Stimulated activated CD4-positive, alpha-beta T cell treated with anti-CD3 and anti-CD28 coated beads, TNF-alpha, amount 100 ng/mL, for 4 hours (primary cell): Measurements from ENCODE around the gene ZNF322.
A peak's percentile ranks its signal among the peaks of the same experiment; 100 is the strongest.

ENCODE experiments used
- DNase-seq, 3 experiments: peaks; one replicate each; pipeline ENCODE4 v3.0.0-alpha.2; 2020; ENCODE audit warnings: low read depth in 3 of 3

ZNF322 gene

DNA sequence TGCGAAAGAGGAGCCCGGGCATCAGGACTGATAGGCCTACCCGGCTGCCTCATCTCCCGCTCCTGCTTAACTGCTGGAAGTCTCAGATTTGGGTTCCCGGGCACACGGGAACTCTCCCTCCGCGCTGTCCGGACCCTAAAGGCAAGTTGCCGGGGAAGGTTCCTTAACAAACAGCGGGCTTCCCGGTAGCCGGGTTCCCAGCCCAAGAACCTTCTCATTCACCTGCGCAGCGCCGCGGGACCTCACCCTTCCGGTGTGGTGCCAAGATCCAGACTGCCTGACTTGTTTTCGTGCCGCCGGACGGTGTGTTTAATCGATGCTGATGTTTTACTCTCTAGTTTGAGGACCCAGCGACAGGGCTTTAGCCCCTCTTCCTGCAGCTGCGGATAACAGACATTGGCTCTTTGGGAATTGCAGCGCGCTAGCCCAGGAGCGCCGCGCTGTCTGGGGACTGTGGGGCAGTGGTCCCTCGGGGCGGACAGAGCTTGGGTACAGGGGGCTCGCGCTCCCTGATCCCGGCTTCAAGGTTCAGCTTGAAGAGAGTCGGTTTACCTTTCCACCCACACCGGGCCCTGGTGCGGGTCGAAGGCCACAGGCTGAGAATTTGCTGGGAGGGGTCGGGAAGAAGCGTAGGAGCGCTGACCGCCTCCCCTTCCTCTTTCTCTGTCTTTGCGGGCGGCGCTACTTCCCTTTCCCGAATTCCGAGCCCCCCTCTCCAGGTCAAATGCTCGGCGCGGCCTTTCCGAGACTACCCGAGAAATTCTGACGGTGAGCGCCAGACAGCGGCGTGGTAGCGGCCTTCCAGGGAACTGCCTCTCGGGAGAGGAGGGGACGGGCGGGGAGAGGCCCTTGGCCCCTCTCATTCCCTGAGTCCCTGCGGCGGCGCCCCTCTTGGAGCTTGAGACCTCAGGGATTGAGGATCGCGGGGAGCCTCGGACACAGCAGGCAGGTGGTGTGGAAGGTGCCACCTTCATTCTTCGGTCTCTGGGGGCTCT, 45.6 kb downstream of the ZNF322 start:
- no peak for DNase-seq

DNA sequence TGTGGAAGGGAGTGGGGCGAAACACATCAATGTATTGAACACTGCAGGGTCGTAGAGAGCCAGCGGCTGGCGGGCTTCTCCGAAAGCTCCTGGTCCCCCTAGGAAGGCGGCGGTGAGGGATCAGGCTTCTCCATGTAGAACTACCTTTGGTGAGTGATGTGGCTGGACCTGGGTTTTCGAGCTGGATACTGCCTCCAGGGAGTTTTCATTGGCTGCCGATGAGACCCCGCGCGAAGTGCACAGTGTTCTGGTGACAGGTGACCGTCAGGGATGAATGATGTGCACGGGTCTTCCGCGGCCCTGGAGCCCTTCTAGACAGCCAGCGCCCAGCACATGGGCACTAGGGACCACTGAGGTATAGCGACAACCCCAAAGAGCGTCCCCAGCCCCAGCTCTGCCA, 46.3 kb downstream of the ZNF322 start:
- no peak for DNase-seq

DNA sequence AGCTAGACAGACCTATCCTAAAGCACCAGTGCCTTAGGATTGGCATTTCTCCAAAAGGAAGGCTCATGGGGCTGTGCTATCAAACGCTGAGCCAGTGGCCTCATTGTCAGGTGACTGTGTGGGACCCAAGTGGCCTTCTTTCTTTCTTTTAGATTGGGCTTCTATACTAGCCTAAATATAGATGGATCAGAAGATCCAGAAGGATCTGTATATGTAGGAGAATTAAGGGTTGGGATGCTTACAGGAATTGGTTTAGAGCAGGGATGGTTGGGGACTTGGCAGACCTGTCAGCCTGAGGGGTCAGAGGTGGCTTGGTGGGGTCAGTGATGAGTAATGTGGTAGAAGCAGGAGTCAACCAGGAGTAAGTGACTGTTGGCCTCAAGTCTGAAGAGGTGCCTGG, 47.9 kb downstream of the ZNF322 start:
- no peak for DNase-seq

DNA sequence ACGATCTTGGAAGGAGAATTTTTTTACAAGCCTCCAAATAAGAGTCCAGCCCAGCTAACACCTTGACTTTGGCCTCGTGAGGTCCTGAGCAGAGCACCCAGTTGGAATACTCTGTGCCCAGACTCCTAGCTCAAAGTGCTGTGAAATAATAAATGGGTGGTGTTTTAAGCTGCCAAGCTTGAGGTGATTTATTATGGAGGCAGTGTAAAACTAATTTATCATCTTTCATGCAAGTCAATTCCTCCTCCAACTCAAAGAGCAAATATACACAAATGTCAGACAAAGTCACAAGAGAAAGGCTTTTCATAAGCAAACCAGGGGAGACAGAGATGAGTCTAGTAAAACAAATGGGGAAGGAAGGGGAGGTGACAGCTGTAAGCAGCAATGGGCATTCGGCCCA, 50.1 kb downstream of the ZNF322 start:
- DNase-seq: no peak

DNA sequence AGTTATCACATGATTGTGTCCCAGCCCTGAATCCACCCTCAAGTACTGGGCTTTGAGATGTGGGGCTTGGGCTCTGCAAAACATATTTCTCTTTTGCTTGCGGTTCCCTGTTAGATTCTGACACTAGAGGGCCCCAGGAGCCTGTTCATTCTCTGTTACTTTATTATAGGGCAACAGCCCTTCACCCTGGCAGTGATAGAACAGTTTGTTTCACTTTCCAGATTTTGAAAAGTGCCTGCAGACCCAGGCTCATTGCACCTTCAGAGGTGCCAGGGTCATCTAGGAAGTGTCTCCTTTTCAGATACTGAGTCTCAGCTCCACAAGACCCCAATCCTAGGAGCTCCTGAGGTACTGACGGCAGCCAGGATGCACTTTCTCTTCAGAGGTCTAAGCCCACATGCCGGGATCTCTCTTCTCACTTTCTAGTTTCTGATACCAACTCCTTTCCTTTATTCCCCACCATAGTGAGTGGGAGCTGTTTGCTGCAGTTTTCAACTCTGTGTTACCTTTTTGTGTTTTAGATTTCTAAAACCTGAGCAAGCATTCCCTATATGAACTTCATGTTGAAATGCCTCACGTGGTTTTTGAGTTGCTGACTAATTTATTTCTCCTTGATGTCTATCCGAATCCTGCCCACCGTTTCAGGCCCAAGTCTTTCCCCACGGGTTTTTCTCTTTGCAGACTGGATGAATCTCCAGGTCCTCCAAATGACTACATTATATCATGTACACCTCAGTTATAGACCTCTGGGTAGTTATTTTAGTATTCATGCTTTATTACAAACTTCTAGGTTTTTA, 51.9 kb downstream of the ZNF322 start:
- DNase-seq: peak in 1 of 3 experiments; percentile 39

DNA sequence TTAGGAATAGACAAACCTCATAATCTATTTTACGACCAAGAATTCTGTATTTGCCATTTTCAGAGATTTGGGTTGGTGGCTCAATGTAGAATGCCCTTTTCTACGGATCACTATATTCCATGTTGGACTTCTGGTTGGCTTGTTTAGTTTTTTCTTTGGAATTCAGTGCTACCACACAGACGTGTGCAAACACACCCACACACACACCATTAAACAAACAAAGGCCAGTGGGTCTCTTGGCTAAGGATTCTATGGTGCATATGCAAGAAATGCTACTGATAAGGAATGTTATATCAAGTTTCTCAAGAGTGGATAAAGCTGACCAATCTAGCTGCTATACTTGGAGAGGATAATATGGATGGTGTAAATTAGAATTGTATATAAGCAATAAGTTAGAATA, 54.7 kb downstream of the ZNF322 start:
- no peak for DNase-seq

DNA sequence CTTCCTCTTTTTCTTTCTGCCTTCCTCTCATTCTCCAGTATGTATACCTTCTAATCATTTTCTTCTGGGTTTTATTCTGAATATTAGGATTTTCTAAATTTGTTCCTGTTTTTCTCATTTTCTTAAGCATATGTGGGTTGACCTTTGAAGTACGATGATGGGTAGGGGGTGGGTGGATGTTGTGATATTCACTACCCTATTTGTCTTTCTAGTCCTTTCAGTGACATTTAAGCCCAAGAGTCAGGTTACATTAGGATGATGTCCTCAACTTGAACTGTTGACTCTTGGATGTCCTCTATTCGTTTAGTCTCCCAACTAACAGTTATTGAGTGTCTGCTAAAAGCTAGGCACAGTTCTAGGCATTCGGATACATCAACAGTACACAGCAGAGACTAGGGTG, 55.5 kb downstream of the ZNF322 start:
- no peak for DNase-seq

DNA sequence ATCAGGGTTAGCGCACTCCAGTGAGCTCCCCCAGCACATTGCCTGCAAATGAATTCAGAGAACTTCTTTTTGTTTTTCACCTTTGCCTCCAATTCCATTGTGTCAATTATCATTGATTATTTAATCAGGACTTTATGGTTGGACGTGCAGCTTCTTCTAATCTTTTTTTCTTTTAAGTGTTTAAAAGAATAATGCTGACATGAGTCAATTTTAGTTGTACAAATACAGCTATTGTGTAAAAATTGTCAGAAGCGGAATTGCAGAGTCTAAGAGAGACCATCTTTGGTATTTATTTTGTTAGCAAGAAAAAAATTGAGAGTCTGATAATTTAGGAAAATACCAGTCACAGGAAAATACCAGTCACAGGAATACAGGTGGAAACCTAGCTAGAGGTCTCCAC, 57.3 kb downstream of the ZNF322 start:
- no peak for DNase-seq

DNA sequence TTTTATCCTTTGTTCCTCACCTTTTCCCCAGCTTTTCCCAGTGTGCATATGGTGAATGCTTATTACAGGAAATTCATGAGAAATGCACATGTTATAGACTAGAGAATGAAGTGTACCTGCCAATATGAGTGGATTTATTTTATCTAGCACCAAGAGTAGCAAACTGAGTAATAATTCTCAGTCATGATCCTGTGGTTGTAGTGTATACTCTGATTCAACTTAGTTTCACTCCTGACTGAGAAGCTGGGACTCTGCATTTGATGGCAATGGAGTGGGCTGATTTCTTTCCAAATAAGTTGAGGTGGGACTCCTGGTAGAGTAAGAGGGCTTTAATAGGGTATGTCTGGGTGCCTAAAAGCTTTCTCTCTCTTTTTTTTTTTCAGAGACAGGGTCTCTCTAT, 58.8 kb downstream of the ZNF322 start:
- DNase-seq: no peak

DNA sequence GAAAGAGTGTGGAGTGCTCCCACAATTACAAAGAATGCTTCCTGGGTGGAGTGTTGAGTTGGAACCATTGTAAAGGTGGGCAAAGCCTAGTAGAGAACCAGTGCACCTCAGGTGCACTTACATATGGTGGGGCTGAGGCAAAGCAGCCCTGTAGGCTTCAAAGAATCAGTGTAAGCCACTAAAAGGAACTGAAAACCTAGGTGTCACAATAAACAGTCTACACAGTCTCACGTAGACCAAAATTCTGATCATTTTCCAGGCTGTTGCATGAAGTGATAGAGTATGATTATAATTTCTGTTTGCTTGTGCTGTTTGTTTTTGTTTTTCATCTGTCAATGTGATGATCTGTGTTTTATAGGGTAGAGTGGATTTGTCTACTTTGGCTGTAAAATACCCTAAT, 60.0 kb downstream of the ZNF322 start:
- DNase-seq: no peak

DNA sequence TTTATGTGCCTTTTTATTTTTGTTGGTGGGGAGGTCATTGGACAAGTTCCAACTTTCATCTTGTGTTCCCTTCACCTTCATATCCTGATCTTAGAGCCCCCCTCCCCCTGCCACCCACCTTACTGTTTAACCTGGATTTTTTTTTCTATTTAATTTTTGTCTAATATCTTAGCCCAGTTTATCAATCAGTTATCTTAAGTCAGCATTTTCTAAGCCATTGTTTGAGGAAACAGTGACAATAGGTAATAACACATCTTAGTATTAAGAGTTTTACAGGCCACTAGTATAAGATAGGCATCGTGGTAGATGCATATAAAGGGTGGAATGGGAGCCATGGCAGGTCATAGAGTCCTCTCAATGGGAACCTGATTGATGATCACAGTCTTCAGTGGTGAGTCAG, 60.4 kb downstream of the ZNF322 start:
- no peak for DNase-seq

DNA sequence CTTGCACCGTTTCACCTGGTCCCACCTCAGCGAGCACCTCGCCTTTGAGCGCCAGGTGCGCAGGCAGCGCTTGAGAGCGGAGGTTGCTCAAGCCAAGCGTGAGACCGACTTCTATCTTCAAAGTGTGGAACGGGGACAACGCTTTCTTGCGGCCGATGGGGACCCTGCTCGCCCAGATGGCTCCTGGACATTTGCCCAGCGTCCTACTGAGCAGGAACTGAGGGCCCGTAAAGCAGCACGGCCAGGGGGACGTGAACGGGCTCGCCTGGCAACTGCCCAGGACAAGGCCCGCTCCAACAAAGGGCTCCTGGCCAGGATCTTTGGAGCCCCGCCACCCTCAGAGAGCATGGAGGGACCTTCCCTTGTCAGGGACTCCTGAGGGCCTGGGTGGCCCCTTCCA, 61.3 kb downstream of the ZNF322 start:
- no peak for DNase-seq

DNA sequence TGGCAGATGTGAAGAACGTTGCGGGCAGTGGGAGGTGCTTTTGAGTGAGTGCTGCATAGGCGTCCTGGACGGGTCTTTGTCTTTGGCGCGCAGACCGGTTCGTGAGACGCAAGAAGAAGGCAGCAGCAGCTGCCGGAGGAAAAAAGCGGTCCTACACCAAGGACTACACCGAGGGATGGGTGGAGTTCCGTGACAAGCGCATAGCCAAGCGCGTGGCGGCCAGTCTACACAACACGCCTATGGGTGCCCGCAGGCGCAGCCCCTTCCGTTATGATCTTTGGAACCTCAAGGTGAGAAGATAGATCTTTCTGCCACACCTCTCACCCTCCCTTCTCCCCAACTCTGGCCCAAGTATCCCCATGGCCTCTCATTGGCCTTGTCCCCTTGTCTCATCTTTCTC, 61.7 kb downstream of the ZNF322 start:
- no peak for DNase-seq

DNA sequence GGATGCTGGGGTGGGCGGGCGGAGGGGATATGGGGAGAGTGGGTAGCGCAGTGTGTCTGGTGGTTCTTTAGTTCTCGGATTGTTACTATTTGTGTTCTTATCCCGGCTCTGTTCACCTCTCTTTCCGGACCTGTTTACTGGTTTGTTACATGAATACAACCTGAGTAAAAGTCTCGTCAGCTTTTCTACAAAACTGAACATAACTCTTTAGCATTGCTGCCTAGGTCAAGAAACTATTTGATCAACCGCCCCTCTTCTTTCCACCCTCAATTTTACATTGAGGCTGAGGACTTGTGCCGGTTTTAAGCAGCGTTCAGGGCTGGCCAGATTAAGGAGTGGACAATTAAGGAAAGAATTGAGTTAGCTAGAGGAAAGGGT, 62.2 kb downstream of the ZNF322 start:
- no peak for DNase-seq

DNA sequence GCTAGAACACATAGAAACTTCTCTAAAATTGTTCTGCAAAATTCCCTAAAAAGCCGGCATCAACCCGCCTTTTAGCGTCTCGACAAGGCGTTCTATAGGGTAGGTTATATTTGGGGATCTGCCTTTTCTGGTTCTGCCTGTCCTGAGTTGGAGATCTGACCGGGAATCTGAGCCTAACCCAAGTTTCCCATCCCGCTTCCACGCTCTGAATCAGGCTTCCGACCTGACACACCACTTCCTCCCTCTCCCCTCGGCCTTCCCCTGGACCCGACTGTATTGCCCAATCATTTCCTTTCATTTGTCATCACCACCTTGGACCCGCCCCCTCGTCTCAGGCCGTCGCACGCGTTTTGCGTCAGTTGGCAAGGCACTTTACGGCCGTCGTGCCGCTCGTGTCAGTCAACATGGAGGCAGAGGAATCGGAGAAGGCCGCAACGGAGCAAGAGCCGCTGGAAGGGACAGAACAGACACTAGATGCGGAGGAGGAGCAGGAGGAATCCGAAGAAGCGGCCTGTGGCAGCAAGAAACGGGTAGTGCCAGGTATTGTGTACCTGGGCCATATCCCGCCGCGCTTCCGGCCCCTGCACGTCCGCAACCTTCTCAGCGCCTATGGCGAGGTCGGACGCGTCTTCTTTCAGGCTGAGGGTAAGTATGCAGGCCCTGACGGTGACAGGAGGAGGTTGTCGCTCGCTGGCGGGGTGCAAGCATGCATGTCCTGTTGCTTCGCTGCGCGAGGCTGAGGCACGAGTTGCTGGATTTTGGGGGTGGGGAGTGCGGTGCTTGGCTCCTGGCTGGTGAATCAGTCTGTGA, 62.8 kb downstream of the ZNF322 start, which contains the start of gene ABT1:
Gene ABT1 (plus strand): TSS at position 375 of the 810 bp plus-strand sequence. CDS start 30 bp downstream, at position 405.
- DNase-seq: peak; percentile 95 to 97 (median 96)

DNA sequence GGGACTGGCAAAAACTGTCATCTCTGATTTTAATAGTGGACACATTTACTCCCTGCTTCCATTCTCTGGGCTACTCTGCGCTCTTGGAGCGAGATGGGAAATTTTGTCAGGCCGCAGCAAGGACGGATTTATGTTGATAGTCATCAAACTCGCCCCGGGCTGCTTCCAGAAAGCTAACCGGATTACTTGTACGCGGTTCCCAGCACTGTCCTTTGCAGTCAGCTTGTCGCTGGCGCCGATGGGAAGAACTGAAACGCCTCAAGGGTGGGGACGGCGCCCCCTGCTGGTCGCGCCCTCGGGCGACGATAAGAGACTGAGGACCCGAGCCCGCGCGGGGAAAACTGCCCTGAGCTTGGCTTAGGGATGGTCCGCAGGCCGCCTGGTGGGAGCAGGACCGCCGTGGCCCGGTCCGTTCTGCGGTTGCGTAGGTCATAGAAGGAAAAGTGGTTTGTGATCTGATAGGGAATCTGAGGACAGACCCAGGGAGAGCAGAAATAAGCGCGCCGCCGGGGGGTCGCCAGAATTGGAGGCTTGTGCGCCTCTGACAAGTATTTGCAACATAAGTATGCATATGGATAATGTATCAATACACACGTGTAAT, 63.8 kb downstream of the ZNF322 start:
- peak; percentile 72 to 85 (median 78) for DNase-seq

DNA sequence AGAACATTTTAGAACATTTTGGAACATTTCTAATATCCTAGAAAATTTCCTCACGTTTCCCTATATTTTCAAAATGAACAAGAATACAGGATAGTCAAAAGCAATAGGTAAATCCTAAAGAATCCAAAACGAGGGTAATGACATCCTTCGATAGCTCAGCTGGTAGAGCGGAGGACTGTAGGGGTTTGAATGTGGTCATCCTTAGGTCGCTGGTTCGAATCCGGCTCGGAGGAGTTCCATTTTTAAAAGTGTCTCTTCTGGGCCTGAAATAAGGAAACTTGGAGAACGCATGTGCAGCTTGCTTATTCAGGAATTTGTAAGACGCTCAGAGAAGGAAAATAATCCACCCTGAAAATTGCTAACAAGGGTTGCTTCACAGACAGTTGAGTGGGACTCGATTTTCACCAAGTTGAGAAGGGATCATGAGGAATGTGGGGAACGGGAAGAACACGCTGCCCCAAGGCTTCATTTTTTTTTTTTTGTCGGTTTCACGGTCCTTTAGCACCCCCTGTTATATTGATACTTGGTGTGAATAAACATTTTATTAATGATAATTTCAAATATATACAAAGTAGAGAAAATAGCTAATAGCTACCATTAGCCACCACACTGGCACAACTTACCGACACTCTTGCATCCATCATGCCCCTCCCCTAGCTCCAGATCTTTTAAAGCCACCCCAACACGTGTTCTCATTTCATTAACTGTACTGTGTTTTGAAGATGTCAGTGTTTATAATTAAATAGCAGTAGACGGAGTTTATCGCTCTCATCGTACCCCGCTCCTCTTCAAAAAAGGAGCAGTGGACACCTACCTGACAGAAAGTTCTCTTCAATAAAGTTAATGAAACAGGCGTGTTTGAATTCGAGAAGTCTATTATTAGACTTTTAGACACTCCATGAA, 64.6 kb downstream of the ZNF322 start:
- DNase-seq: no peak

DNA sequence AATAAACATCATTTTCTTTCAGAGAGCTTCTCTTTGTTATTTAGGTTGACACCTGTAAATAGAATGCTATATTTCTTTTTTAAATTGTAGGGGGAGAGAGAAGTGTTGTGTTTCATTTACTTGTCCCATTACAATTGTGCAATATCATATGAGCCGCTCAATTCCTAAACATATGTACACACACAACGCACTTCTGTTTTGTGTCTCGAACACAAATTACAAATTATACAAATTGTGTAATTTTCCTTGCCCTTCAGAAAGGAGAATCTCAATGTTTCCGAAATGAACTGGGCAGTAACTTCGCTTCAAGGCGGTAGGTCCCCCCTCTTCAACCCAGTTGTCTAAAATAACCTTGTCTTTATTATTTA, 65.4 kb downstream of the ZNF322 start:
- no peak for DNase-seq

DNA sequence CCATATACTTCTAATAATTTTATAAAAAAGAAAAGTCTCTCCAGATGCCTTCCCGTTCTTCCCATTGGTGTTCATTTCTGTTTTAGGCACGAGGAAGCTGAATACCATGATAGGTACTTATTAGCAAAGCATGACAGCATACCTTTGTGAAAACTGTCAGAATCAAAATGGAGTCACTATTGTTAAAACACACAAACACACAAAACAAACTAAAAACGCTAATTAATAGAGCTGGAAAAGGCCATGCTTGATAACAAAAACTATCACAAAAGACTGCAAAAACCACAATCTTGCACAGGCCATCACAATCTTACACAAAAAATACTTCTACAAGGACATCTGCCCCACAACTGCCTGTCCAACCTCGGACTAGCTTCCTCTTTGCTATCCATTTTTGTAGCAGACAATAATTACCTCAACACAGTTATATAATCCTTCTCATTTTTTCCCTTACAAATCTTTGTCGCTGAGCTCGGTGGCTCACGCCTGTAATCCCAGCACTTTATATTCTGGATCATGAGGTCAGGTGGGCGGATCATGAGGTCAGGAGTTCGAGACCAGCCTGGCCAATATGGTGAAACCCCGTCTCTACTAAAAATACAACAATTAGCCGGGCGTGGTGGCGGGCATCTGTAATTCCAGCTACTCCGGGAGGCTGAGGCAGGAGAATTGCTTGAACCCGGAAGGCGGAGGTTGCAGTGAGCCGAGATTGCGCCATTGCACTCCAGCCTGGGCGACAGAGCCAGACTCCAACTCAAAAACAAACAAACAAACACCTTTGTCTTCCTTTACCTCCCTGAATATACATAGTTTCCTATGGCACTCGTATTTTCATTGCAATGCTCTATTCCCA, 66.0 kb downstream of the ZNF322 start:
- DNase-seq: no peak

DNA sequence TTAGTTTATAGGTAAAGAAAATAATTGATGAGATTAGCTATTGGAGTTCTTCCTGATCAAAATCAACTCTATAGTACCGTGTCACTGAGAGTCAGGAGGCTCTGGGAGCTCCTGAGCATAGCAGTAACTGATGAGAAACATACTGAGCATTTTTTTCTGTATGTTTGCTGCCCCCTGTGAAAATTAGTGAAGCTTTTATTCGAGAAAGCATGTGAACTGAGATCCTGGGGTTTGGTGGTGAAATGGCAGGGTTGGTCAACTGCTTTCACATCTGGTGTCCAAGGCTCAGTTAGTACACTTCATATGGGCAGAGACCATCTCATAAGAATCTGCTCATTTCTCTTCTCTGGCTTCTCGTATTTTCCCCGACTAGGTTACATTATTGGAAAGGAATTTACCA, 66.9 kb downstream of the ZNF322 start:
- no peak for DNase-seq
